Colon (tissue), 2 donors: ENCODE data around the gene MAS1.
"Not testable (repeated sequence)": the region's sequence is repeated elsewhere in the genome, so short reads cannot be mapped to it uniquely, and the experiment has no call there.

Experiments
- FAIRE-seq: peaks from 2 replicates; lab custom pipeline; 2012; peaks lifted over from hg19 to GRCh38; lab: Jason Lieb, UNC
- donor health status: control.
- donor health status: control.

Gene MAS1

GRCh38 chr6:159919011-159919511 lies 28.3 kb downstream of the MAS1 start:
- FAIRE-seq = no peak

GRCh38 chr6:159919800-159920199 lies 29.0 kb downstream of the MAS1 start:
- FAIRE-seq = no peak

GRCh38 chr6:159924150-159924549 lies 33.4 kb downstream of the MAS1 start:
- not testable (repeated sequence) for FAIRE-seq

- FAIRE-seq = no peak
Observed at GRCh38 chr6:159926542-159927203, 35.9 kb downstream of the MAS1 start.

GRCh38 chr6:159929819-159930218 lies 39.0 kb downstream of the MAS1 start:
- FAIRE-seq = no peak

GRCh38 chr6:159931112-159931511 lies 40.3 kb downstream of the MAS1 start:
- FAIRE-seq = no peak

- no peak for FAIRE-seq
Observed at GRCh38 chr6:159931846-159932245, 41.1 kb downstream of the MAS1 start.

- no peak for FAIRE-seq
Observed at GRCh38 chr6:159933077-159933476, 42.3 kb downstream of the MAS1 start.

- FAIRE-seq = no peak
Observed at GRCh38 chr6:159934181-159934580, 43.4 kb downstream of the MAS1 start.

GRCh38 chr6:159935065-159935464 lies 44.3 kb downstream of the MAS1 start:
- FAIRE-seq = no peak

- no peak for FAIRE-seq
Observed at GRCh38 chr6:159935633-159936032, 44.8 kb downstream of the MAS1 start.

- FAIRE-seq = no peak
Observed at GRCh38 chr6:159939591-159940016, 48.8 kb downstream of the MAS1 start.
